Trophoblast cell (in vitro differentiated cells and primary cell): Measurements from ENCODE around the gene DOCK10.

ENCODE experiments used
- DNase-seq, 2 donors: peaks; one replicate each; pipeline ENCODE4 v3.0.0-alpha.2; 2016
- H2AFZ ChIP-seq: 2 replicates; pipeline ENCODE4 v1.6.1; 2013; ENCODE audit warnings: low read length, moderate library complexity, mild to moderate bottlenecking; ENCODE audit not compliant: insufficient read depth, poor library complexity
- H2AK5ac ChIP-seq: 2 replicates; pipeline ENCODE4 v1.6.1; 2013; ENCODE audit warnings: mild to moderate bottlenecking, low read length
- H2BK120ac ChIP-seq: 2 replicates; pipeline ENCODE4 v1.6.1; 2013; ENCODE audit warnings: low read length, mild to moderate bottlenecking, moderate library complexity; ENCODE audit not compliant: insufficient read depth, poor library complexity
- H2BK12ac ChIP-seq: 2 replicates; pipeline ENCODE4 v1.6.1; 2013; ENCODE audit warnings: mild to moderate bottlenecking, low read length, moderate library complexity
- H2BK5ac ChIP-seq: 2 replicates; pipeline ENCODE4 v1.6.1; 2013; ENCODE audit warnings: low read length, low read depth, moderate library complexity, mild to moderate bottlenecking; ENCODE audit not compliant: poor library complexity
- H3K14ac ChIP-seq: 2 replicates; pipeline ENCODE4 v1.6.1; 2013; ENCODE audit warnings: mild to moderate bottlenecking, low read length
- H3K18ac ChIP-seq: 2 replicates; pipeline ENCODE4 v1.6.1; 2013; ENCODE audit warnings: mild to moderate bottlenecking, low read length
- H3K23ac ChIP-seq: 2 replicates; pipeline ENCODE4 v1.6.1; 2013; ENCODE audit warnings: low read length
- H3K27ac ChIP-seq: 2 replicates; pipeline ENCODE4 v1.5.1; 2013; ENCODE audit warnings: low read depth, mild to moderate bottlenecking, inconsistent platforms, low read length, moderate library complexity
- H3K27me3 ChIP-seq: 2 replicates; pipeline ENCODE4 v1.6.1; 2013; ENCODE audit warnings: inconsistent platforms, mild to moderate bottlenecking, low read length, moderate library complexity; ENCODE audit not compliant: insufficient read depth
- H3K36me3 ChIP-seq, 2 experiments: 1 replicate in 1 of 2; 2 replicates in 1 of 2; pipeline ENCODE4 v1.6.1; 2013; ENCODE audit warnings: low read length in 2 of 2, mild to moderate bottlenecking in 2 of 2, moderate library complexity in 1 of 2; ENCODE audit not compliant: insufficient read depth in 2 of 2, control insufficient read depth in 1 of 2
- H3K4ac ChIP-seq: 2 replicates; pipeline ENCODE4 v1.6.1; 2013; ENCODE audit warnings: low read depth, mild to moderate bottlenecking, low read length, moderate library complexity
- H3K4me1 ChIP-seq, 2 experiments: 1 replicate in 1 of 2; 2 replicates in 1 of 2; pipeline ENCODE4 v1.6.1; 2013; ENCODE audit warnings: low read length in 2 of 2, mild to moderate bottlenecking in 2 of 2, moderate library complexity in 1 of 2; ENCODE audit not compliant: insufficient read depth in 2 of 2, control insufficient read depth in 1 of 2
- H3K4me2 ChIP-seq: 2 replicates; pipeline ENCODE4 v1.6.1; 2013; ENCODE audit warnings: inconsistent platforms, mild to moderate bottlenecking, low read length, moderate library complexity
- H3K4me3 ChIP-seq: 2 replicates; pipeline ENCODE4 v1.5.1; 2013; ENCODE audit warnings: mild to moderate bottlenecking, low read depth, low read length, inconsistent platforms
- H3K79me1 ChIP-seq: one replicate; pipeline ENCODE4 v1.6.1; 2013; ENCODE audit warnings: low read length
- H3K79me2 ChIP-seq: 2 replicates; pipeline ENCODE4 v1.6.1; 2013; ENCODE audit warnings: low read length, mild to moderate bottlenecking; ENCODE audit not compliant: control insufficient read depth, insufficient read depth, poor library complexity
- H3K9ac ChIP-seq: 2 replicates; pipeline ENCODE4 v1.6.1; 2013; ENCODE audit warnings: mild to moderate bottlenecking, low read length
- H3K9me3 ChIP-seq: 2 replicates; pipeline ENCODE4 v1.6.1; 2013; ENCODE audit warnings: low read depth, mild to moderate bottlenecking, control low read depth, inconsistent platforms, low read length; ENCODE audit not compliant: insufficient read depth
- H4K12ac ChIP-seq: 2 replicates; pipeline ENCODE4 v1.6.1; 2013; ENCODE audit warnings: low read depth, mild to moderate bottlenecking, low read length, moderate library complexity
- H4K8ac ChIP-seq: 2 replicates; pipeline ENCODE4 v1.6.1; 2013; ENCODE audit warnings: low read depth, mild to moderate bottlenecking, low read length, moderate library complexity
- H4K91ac ChIP-seq: one replicate; pipeline ENCODE4 v1.6.1; 2013; ENCODE audit warnings: low read depth, mild to moderate bottlenecking, low read length, moderate library complexity
- WGBS: extraction: QIAGEN DNeasy Blood & Tissue Kit; methylation state at CpG from one replicate; pipeline ENCODE4 v1.1.7; 2013; ENCODE audit warnings: missing lambda C conversion rate; ENCODE audit not compliant: insufficient read length, insufficient coverage; ENCODE audit errors: extremely low coverage; 5-methylcytosine and 5-hydroxymethylcytosine counted together

DOCK10 gene

DNA sequence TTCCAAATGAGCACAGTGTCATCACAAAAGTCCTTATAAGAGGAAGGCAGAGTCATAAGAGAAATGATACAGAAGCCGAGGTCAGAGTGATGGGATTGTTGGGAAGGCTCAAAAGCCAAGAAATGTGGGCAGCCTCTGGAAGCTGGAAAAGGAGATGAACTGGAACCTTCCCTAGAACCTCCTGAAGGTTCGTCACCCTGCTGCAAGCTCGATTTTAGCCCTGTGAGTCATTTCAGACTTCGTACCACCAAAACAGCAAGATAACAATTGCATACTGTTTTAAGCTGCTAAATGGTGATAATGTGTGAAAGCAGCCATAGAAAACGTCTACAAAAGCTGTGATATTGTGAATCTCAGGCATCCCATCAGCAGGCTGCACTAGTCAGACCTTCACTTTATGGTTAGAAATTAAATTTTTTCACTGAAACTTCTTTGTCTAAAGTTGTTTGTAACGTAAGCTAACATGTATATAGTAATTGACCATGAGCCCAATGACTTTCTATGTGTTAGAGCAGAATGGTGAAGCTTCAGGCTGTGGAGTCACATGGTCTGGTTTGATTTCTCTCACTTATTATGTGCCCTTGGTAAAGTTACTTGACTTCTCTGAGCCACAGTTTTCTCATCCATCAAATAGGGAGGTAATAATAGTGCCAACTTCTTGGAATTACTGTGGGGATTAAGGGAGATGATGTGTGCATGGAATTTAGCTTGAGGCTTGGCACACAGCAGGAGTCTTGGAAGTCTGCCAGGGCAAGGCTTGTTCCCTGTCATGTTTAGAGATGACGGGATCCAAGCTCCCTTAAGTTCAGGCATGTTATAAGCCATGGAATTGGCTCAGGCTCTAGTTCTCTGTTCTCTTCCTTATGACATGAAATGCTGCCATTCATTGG is 194.1 kb downstream of the DOCK10 start:
- no peak overlapping the region for H3K18ac ChIP-seq
- no peak overlapping the region for H3K4me3 ChIP-seq
- H2BK120ac ChIP-seq, result no peak overlapping the region
- DNase-seq, result no peak
- no peaks in the 10 kb centered on the region for H3K36me3 ChIP-seq
- no peaks in the 10 kb centered on the region for H3K4me1 ChIP-seq
- H3K9ac ChIP-seq, result no peak overlapping the region
- H3K27ac ChIP-seq, result no peak overlapping the region
- no peaks in the 10 kb centered on the region for H3K79me1 ChIP-seq
- H3K23ac ChIP-seq, result no peak overlapping the region
- no peaks in the 10 kb centered on the region for H3K9me3 ChIP-seq
- no peak overlapping the region for H4K91ac ChIP-seq
- no peak overlapping the region for H3K4ac ChIP-seq
- H2BK12ac ChIP-seq, result no peak overlapping the region
- no peak overlapping the region for H4K8ac ChIP-seq
- no peak overlapping the region for H2AK5ac ChIP-seq
- H3K79me2 ChIP-seq, result no peaks in the 10 kb centered on the region
- H3K27me3 ChIP-seq, result no peaks in the 10 kb centered on the region
- H2AFZ ChIP-seq, result no peak overlapping the region
- H2BK5ac ChIP-seq, result no peak overlapping the region
- H4K12ac ChIP-seq, result no peak overlapping the region
- no peak overlapping the region for H3K14ac ChIP-seq
- no CpG with 5 or more reads among the region's 7 CpGs for WGBS
- no peak overlapping the region for H3K4me2 ChIP-seq

DNA sequence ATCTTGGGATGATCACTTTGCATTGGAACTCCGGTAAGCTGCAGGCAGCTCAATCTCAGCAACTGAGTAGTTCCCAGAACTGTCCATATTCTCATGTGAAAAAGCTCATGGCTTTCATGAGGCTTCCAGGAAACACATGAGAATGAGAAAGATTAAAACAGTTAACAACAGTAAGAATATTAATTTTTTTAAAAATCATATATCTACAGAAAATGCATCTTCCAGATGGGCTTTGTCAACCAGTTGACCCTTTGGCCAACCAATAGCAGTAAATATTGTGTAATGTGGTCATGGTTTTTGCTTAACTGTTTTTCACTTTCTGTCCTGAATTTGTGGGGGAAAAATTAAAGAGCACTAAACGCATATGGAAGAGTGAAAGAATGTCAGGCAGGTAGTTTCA is 194.9 kb downstream of the DOCK10 start:
- Histone ChIP-seq H3K79me2 (no peaks in the 10 kb centered on the region), H4K91ac (no peak overlapping the region), H2BK12ac (no peak overlapping the region), H3K4ac (no peak overlapping the region), H3K14ac (no peak overlapping the region), H2AK5ac (no peak overlapping the region), H3K4me2 (no peak overlapping the region), H3K4me3 (no peak overlapping the region), H4K12ac (no peak overlapping the region), H3K79me1 (no peaks in the 10 kb centered on the region), H3K36me3 (no peaks in the 10 kb centered on the region), H3K18ac (no peak overlapping the region), H2BK5ac (no peak overlapping the region), H3K23ac (no peak overlapping the region), H3K27ac (no peak overlapping the region), H3K4me1 (no peaks in the 10 kb centered on the region), H3K27me3 (no peaks in the 10 kb centered on the region), H3K9me3 (no peaks in the 10 kb centered on the region), H4K8ac (no peak overlapping the region), H3K9ac (no peak overlapping the region), H2BK120ac (no peak overlapping the region), H2AFZ (no peak overlapping the region)
- WGBS, result no CpG with 5 or more reads among the region's 2 CpGs
- DNase-seq, result no peak

DNA sequence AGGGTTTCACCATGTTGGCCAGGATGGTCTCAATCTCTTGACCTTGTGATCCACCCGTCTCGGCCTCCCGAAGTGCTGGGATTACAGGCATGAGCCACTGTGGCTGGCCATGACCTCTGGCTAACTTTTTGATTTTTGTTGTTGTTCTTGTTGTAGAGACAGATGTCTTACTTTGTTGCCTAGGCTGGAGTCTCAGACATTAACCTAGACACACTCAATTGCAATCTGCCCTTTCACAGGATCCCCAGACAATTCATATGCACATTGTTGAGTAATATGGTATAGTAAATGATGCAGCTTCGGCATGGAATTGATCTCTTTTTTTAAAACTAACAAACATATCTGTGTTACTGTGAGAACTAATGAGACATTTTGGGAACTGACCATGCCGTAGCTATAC is 195.6 kb downstream of the DOCK10 start:
- Histone ChIP-seq H3K4me3 (no peak overlapping the region), H4K8ac (no peak overlapping the region), H3K9me3 (no peaks in the 10 kb centered on the region), H3K79me2 (no peaks in the 10 kb centered on the region), H3K4me1 (no peaks in the 10 kb centered on the region), H4K91ac (no peak overlapping the region), H3K4ac (no peak overlapping the region), H3K23ac (no peak overlapping the region), H3K4me2 (no peak overlapping the region), H4K12ac (no peak overlapping the region), H3K27ac (no peak overlapping the region), H3K9ac (no peak overlapping the region), H2BK120ac (no peak overlapping the region), H2BK12ac (no peak overlapping the region), H2BK5ac (no peak overlapping the region), H3K27me3 (no peaks in the 10 kb centered on the region), H2AK5ac (no peak overlapping the region), H3K18ac (no peak overlapping the region), H2AFZ (no peak overlapping the region), H3K14ac (no peak overlapping the region), H3K79me1 (no peaks in the 10 kb centered on the region), H3K36me3 (no peaks in the 10 kb centered on the region)
- WGBS, result no CpG with 5 or more reads among the region's 5 CpGs
- DNase-seq, result no peak

DNA sequence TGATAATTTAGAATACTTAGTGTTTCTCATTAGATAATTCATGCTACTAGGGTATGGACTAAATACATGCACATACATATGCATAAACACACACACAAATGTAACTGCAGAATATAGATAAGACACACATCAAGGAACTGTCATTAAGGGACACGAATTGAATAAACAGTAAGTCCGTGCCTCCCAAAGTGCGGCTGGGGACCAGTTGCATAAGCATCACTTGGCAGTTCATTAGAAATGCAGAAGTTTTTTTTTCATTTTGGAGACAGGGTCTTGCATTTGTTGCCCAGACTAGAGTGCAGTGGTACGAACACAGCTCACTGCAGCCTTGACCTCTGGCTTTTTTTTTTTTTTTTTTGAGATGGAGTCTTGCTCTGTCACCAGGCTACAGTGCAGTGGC is 196.1 kb downstream of the DOCK10 start:
- no peak overlapping the region for H4K12ac ChIP-seq
- no peak overlapping the region for H3K4me3 ChIP-seq

More for the DNA sequence above, 196.1 kb downstream of the DOCK10 start:
- no peak overlapping the region for H4K91ac ChIP-seq
- H4K8ac ChIP-seq, result no peak overlapping the region
- H3K36me3 ChIP-seq, result no peaks in the 10 kb centered on the region
- no peak overlapping the region for H3K27ac ChIP-seq
- H2AK5ac ChIP-seq, result no peak overlapping the region
- H2AFZ ChIP-seq, result no peak overlapping the region
- H3K27me3 ChIP-seq, result no peaks in the 10 kb centered on the region
- H3K79me1 ChIP-seq, result no peaks in the 10 kb centered on the region
- no peaks in the 10 kb centered on the region for H3K4me1 ChIP-seq
- H3K79me2 ChIP-seq, result no peaks in the 10 kb centered on the region
- no CpG with 5 or more reads among the region's 4 CpGs for WGBS
- H2BK5ac ChIP-seq, result no peak overlapping the region
- no peak overlapping the region for H3K4ac ChIP-seq
- no peaks in the 10 kb centered on the region for H3K9me3 ChIP-seq
- no peak overlapping the region for H3K9ac ChIP-seq
- H3K4me2 ChIP-seq, result no peak overlapping the region
- no peak overlapping the region for H3K23ac ChIP-seq
- no peak for DNase-seq
- no peak overlapping the region for H2BK120ac ChIP-seq
- H3K14ac ChIP-seq, result no peak overlapping the region
- H3K18ac ChIP-seq, result no peak overlapping the region
- no peak overlapping the region for H2BK12ac ChIP-seq
